C1 segment of cervical spinal cord (tissue), 14 donors: ENCODE results near the gene COBLL1.
"Not testable (repeated sequence)": the region's sequence is repeated elsewhere in the genome, so short reads cannot be mapped to it uniquely, and the experiment has no call there.

ENCODE experiments used
- DNase-seq, 14 donors: peaks; one replicate each; lab custom pipeline; 2025; lab: John Stamatoyannopoulos, UW

Gene COBLL1

DNA sequence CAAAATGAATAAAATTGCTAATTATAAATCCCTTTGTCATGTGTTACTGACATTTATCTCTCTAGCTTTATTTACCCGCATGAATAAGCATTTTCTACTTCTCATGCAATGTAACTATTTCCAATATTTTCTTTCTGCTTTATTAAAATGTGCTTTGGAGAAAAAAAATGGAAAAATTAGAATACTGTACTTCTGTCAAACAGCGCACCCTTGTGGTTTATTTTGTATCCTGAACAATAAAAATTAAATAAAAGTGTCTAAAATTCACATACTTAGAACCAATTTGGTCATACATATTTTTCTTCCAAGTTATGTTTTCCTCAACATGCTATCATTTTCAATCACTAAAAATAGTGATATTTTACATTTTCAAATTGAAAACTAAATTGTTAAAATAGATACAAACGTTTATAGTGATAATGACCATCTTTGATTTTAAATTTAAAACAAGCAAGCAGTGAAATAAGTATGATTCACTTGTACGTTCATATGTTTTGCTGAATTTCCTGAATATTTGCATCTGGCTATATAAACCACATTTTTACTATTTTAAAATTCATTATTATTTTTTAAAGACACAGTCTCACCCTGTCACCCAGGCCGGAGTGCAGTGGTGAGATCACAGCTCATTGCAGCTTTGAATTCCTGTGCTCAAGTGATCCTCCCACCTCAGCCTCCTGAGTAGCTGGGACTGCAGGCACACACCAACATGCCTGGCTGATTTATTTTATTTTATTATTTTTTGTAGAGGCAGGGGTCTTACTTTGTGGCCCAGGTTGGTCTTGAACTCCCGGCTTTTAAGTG lies 124.4 kb downstream of the COBLL1 start:
- no peak for DNase-seq

DNA sequence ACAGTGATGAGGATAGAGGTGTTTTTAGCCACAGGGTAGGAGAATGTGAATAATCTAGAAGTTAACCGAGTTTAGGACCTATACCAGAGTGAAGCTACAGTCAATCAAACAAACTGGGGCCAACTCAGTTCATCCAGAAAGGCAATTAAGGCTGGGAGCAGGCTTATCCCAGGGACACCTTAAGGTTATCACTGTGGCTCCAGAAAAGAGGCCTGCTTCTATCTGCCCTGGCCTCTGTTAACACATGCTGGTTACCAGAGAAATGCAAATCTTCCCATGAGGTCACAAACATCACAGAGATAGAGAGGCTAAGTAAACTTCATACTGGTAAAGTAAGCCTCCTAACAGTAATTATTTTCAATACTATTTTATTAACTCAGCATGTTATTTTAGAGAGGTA lies 127.2 kb downstream of the COBLL1 start:
- no peak for DNase-seq

DNA sequence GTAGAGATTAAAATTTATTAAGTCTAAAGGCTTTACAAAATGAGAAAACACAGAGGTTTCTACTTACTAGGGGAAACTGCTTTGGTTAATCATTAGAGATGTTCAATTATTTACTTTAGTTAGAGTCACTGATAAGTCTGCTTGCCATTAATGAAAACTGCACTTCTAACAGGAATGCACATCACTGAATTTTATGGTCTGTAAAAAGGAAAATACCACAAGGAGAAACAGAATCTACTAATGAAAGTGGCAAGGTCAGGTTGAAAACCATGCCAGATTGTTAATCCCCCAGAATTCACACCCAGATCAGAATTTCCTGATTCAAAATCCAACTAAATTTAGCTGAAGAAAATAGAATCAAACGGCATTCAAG lies 129.9 kb downstream of the COBLL1 start:
- DNase-seq: no peak

DNA sequence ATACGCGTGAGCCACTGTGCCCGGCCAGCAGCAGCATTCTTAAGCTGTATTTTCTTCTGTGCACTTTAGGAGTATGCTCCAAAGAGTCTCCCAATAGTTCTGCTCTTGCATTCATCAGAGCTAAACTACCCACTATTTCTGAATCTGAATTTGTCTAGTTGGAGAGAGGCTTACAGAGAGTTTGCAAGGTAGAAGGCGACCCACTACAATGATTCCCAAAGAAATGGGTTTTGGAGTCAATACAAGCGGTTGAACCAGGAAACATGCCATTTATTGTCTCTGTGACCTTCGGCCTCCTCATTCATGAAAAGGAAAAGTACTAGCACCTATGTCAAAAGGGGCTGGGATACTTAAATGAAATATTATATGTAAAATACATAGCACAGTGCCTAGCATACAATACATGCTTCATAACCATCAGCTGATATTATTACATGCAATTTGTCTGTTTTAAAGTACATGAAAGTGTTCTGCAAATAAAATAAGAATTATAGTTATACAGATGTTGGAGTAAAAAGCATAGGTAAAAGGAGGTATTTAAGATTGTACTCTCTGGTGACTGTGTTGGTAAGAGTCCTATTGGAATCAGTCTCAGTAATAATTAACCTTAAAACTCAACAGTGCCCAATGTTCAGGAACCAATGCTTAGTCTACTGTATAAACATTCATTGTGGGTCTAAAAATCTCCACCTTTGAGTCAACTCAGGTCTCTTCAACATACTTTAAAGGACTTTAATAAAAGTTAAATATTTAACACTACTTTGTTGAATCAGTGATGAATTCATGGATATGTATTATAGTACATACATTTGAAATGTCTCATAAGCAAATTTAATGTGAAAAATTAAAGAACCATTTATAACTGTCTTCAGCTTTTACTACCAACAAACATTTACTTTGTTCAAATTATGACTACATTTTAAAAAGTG lies 130.5 kb downstream of the COBLL1 start:
- no peak for DNase-seq

DNA sequence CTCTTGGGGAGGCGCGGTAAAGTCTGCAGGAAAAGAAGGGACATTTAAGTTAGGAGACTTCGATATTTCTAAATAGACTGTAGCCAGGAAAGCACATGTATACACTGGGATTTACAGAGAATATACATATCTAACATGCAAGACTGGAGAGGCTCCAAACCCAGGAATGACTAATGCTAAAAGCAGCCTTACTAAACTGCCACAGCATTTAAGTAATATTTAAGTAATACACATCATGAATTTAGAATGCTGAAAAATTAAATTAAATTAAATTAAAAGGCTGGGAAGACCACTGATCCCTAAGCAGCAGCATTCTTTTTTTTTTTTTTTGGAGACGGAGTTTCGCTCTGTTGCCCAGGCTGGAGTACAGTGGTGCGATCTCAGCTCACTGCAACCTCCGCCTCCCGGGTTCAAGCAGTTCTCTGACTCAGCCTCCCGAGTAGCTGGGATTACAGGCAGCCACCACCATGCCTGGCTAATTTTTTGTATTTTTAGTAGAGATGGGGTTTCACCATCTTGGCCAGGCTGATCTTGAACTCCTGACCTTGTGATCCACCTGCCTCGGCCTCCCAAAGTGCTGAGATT lies 131.3 kb downstream of the COBLL1 start:
- not testable (repeated sequence) for DNase-seq

DNA sequence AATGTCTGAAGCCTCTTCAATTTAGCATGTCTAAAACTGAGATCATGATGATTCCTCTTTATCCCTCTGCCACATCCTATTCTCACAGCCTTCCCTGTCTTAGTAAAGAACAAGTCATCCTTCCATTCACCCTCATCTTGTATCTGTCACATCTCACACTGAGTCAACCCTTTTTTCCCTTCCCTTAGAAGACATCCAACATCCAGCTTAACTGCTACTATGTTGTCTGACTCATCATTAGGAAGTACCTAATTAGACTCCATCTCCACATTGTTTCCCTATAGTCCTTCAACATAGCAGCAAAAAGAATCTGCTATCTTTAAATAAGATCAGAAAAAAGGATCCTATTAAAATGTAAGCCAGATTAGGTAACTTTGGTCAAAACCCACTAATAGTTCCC lies 135.1 kb downstream of the COBLL1 start:
- no peak for DNase-seq

DNA sequence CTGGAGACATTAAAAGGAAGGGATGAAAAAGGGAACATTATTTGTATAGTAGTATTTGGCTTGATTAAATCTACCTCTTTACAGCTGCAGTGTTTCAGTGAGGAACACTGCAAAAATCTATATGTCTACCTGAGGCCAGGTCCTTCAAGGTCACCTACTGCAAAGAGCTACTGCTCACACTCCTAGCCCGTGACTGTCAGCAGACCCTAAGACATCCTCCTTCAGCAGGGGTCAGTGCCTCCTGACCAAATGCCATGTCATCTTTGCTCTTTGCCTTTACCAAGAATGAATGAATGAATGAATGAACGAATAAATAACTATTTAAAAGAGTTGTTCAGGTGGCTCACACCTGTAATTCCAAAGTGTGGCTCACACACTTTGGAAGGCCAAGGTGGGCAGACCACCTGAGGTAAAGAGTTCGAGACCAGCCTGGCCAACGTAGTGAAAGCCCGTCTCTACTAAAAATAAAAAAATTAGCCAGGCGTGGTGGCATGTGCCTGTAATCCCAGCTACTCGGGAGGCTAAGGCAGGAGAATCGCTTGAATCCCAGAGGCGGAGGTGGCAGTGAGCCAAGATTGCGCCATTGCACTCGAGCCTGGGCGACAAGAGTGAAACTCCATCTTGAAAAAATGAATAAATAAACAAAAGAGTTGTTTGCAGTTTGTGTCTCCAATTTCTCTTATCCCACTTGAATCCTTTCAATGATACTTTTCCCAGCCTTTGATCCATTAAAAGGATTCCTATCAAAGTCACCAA lies 136.0 kb downstream of the COBLL1 start:
- no peak for DNase-seq

DNA sequence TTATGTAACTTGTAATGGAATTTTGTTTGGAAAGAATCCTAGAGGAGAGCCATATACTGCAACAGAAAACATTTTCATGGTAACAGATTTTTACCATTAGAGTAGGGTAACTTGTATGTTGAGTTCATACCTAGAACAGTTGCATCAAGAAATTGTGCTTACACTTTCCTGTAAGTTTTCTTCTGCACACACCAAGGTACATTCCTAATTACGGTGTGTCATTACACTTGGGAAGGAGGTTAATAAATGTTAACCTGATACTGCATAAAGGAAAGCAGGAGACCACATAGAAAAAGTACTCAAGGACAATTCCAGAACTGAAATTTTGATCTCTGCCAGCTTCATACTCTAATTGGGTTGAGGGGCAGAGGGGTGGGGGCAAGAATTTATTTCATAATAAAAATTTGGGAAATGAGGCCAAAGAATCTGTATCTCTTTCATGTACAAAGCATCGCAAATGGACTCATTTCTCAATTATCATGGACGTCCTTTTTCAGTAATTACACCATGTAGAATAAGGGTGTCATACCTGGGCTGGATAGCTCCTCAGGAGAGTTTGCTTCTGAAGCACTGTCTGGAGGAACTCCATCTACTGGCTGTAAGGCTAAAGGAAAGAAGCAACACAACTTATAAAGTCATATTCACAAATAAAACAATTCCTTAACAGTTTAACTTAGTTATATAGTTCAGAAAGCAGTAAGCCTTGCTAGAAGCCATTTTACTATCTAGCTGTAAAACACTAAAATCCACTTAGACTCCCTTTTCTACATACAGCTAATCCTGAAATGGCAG lies 137.5 kb downstream of the COBLL1 start:
- no peak for DNase-seq

DNA sequence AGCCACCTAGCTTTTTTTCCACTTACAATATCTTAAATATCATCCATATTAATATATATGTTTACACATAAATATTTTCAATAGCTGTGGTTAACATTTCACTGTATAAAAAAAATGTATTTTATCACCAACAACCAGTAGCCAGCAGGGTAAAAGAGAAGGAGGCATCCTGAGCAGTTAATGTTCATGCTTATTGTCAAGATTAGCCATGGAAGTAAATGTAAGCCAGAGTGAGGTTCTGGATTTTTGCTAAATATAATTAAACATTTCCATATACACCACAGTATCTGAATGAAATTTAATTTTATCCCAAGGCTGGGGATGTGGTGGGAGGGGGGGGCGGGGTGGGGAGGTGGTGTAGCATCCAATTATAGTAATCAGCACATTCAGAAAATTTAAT lies 140.1 kb downstream of the COBLL1 start:
- DNase-seq: no peak

DNA sequence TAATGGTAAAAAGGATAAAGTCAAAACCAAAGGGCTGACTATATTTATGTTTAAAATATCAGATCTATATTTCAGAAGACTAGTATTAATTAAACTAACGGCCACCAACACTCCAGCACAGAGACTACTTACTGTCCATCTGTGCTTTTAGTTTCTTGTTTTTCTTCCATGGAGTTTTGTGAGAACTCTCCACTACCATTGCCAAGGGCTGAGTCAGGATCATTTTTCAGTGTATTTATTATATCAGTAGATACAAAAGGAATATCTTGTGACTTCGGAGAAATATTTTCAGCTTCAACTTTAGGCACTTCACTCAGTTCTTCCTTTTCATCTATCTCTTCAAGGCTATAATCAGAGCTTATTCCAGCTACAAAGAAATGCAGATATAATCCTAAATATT lies 141.2 kb downstream of the COBLL1 start:
- no peak for DNase-seq

DNA sequence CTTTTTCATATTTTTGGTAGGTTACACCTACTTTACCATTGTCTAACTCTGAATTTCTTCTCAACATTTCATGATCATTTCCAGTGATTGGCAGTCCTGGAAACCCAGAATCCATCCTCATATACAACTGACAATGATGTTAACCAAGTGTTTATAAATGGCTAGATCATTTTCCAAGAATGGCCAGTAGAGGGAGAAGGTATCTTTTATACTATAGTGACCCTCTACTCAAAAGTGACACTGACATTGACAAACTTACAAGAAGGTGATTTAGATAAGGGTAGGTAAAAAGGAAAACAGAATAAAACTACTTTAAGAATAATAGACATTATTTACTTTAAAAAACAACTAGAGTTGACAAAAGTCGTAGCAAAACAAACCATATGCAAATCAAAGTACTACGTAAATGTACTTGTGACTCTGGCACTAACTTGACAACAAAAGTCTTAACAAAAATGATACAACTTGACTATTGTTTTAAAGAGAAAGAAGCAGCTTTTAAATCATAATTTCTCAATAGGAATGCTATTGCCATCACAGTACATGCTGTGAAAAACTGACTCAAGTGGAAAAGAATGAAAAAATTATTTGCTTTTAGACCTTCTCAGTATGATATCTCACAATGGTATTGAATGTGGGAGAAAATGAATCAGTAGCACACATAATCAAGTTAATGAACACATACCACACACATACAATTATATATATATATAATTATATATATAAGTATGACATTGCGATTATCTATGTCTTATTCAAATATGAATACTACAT lies 143.7 kb downstream of the COBLL1 start:
- no peak for DNase-seq

DNA sequence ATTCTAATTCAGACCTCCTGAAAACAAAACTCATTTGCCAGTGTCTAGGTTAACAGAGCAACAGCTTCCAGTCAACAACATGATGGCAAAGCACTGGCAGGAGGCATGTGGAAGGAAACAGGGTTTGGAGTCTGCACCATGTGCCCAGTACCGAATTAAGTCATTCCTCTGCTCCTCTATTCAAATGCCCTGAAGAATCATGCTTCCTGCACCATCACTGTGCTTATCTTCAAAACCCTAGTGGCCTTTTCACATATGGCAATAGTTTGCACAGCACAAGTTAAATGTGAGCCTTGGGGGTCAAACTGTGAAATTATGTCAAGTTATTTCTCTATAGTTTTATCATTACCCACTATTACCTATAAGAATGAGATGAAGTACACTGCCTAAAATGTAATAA lies 145.0 kb downstream of the COBLL1 start:
- DNase-seq: no peak

DNA sequence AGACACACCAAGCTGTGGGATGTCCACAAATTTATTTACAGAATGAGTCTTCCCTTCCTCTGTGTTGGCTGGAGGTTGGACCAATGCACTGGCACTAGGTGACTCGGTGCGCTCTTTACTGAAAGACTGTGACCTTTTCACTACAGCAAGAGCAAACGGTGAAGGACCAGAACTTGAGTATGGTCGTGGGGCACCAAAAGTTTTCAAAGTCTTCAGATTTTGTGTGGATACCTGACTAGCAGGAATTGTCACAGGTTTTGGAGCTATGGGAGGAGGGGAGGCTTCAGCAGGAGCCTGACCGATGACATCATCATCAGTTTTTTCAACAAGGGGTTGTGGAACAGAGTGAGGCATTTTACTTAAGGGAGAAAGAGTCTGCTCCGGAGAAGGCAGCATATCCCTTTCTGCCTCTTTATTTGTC lies 147.3 kb downstream of the COBLL1 start:
- no peak for DNase-seq

DNA sequence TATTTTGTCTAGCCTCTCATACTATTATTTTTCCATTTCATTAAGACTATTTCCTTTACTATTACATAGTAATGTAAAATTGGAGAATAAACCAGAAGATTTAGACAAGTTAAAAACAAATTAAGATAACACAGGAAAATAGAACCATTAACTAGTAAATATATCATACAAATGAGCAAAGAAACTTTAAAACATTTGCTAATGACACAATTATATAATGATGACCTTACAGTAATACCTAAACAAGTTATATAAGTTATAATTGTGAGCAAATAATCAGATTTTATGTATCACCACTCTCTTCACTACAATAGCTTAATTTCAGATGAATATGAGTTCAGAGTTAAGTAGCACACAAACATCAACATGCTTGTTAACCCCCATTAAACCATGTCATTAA lies 147.8 kb downstream of the COBLL1 start:
- DNase-seq: no peak

DNA sequence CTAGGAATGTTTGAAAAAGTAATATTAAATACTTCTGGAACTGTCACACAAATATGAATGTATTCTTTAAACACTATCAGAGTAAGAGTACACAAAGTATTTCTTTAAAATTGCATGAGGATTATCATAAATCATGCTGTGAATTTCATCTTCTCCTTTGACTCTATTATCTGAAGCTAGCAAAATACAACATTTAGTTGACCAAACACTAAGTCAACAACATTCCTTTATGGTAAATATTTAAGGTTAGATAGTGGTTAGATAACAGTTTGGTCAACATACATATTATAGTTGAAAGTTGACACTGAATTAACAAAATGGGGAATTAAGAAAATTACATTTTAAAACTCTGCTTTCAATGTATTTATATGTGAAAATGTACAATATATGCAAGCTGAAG lies 148.2 kb downstream of the COBLL1 start:
- DNase-seq: no peak

DNA sequence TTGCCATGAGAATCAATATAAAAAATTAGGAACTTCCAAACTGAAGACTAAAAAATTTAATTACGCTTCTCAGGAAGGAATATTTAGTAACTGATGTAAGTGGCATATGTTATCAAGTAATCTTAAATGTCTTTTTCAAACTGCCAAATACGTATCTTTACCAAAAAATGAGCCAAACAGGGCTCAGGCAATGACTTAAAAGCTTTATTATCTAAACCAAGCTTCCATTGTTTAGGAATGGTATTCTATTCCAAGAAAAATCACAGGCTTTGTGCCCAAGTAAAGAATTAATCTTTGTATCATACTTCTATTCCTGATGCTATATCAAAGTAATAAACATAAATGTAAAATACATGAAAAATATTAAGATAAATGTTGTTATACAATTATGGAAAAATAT lies 148.7 kb downstream of the COBLL1 start:
- DNase-seq: no peak

DNA sequence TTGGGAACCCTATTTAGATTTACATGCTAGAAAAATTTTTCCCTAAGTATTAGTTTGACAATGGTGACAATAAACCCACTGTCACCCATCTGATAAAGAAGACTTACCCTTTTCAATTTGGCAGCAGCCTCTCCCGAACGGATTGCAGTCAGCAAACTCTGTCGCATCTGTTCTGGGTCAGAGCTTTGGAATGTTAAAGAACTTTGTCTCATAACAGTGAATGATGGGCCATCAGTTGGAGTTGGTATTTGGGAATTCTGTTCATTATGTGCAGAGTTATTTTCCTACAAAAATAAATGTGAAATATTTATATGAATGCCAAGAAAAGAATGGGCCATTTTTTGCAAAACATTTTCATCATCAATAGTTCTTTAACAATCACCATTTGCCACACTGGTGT lies 149.5 kb downstream of the COBLL1 start:
- DNase-seq: no peak

DNA sequence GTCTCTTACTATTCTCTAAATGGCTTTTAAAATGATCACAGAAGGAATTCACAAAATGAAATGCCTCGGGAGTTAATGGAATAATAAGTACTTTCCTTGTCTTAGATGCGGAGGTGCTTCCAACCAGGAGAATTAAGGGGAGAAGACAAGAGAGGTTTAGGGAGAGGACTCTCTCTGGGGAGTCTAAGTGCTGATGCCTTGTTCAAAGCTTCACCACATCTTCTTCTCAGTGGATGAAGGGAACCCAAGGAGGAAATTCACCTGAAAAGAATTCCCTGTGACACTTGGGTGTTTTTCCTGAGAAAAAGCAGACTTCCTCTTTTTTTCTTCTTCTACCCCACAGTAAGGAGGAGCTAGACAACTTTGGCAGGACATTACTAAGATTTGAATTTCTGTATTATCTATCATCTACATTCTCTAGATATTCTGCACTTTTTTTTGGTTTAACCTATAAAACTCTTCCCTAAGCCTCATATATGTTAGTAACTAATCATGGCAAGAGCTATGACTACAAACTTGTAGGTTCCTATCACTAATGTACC lies 150.2 kb downstream of the COBLL1 start:
- DNase-seq: no peak

DNA sequence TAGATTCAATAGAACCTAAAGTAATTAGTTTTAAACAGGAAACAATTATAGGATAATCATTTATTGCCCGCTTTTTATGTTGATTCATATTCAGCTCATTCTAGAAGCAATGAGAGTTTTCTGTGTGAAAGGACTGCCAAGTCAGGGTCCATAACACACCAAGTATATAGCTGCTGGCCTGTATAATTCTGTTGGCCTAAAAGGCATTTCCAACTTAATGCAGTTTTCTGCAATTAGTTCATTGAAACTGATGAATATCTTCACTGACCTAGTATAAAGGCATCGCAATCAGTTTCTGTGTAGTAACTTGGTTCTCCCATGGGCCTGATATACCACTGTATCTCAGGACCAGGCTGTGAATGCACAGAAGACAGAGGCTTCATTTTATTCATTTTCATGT lies 151.3 kb downstream of the COBLL1 start:
- DNase-seq: no peak

DNA sequence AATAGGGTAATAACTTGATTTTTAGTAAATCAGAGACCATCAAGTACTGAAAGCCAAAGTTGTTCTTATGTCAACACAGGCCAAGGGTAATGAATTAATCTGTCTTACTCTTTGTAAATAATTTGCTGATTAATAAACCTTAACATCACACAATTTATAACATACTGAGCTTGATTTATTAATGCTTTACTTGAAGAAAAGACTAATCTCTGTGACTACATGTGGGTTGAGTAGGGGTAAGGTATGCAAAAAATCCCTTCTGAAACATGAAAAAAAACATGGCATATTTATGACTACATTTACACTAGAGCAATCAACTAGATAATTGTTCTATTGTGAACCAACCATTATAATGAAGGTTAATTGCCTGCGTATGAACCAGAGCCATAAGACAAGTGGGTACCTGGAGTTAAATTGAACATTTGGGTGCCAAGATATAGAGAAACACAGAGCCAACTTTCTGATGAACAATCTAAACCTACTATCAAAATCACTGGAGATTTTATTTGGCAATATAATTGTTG lies 152.7 kb downstream of the COBLL1 start:
- DNase-seq: no peak
